NCI-H128 (cell line): ENCODE data around the gene TAGLN2.
"Not testable (repeated sequence)": the region's sequence is repeated elsewhere in the genome, so short reads cannot be mapped to it uniquely, and the experiment has no call there.

ENCODE experiments used
- DNase-seq: peaks from one replicate; lab custom pipeline; 2025; ENCODE audit not compliant: unreplicated experiment; lab: John Stamatoyannopoulos, UW

The TAGLN2 gene

DNA sequence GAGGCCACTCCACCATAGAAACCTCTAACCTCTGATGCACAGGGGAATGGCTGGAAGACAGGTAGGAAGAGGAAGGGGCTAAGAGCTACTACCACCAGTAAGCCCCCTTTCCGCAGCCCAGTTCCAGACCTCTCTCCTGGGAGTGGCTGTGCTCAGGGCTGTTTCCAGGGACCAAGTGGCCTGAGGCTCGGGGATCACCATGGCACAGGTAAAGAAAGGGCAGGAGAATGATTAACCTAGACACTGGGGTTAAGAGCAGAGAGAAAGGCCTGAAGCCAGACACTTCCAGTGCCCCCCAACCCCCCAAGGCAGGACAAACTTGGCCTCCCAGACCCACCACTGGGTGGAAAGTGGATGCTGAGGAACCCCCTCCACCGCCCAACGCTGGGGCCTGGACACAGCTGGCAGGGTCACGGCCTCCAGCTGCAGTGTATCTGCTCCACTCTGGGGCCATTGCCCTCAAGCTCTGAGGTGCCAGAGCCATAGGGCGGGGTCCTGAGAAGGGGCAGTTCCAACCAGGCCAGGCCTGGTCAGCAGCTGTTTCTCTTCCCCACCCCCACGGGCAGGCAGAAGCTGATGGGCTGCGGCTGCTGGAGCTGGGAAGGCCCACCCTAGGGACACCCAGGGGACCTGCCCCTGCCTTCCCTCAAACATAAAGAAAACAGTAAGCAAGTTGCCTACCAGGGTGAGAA lies 2.6 kb downstream of the TAGLN2 start:
- DNase-seq: no peak

- no peak for DNase-seq
Observed at GRCh38 chr1:159921700-159922504, 3.4 kb downstream of the TAGLN2 start.

DNA sequence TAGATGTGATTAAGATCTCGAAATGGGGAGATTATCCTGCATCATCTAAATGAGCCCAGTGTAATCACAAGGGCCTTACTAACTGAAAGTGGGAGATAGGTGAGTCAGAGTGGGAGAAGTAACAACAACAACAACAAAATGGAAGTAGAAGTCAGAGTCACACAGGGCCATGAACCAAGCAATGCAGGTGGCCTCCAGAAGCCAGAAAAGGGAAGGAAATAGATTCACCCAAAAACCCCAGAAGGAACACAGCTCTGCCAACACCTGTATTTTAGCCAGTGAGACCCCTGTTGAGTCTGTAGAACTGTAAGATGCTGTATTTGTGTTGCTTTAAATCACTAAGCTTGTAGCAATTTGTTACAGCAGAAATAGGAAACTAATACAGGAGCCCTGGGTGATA lies 4.1 kb downstream of the TAGLN2 start:
- DNase-seq: no peak

- DNase-seq: no peak
Observed at GRCh38 chr1:159920651-159921050, 4.7 kb downstream of the TAGLN2 start.

DNA sequence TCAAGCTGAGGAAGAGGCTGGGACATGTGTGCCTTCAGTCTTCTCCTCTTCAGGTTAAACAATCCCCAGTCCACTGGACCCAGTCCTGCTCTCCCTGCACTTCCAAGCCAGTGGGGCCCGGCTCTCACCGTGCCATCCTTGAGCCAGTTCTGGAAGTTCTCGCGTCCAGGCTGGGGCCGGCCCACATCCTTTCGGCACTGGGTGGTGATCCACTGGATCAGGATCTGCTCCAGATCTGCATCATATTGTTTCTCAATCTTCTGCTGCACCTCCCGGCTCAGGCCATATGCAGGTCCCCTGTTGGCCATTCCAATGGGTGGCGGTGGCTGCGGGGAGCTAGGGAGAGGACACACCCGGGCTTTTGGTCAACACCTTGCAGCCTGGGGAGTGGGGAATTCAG lies 5.1 kb downstream of the TAGLN2 start:
- DNase-seq: no peak

GRCh38 chr1:159919236-159919865 lies 6.0 kb downstream of the TAGLN2 start:
- DNase-seq: no peak

GRCh38 chr1:159918352-159919200 lies 6.7 kb downstream of the TAGLN2 start:
- DNase-seq: no peak

DNA sequence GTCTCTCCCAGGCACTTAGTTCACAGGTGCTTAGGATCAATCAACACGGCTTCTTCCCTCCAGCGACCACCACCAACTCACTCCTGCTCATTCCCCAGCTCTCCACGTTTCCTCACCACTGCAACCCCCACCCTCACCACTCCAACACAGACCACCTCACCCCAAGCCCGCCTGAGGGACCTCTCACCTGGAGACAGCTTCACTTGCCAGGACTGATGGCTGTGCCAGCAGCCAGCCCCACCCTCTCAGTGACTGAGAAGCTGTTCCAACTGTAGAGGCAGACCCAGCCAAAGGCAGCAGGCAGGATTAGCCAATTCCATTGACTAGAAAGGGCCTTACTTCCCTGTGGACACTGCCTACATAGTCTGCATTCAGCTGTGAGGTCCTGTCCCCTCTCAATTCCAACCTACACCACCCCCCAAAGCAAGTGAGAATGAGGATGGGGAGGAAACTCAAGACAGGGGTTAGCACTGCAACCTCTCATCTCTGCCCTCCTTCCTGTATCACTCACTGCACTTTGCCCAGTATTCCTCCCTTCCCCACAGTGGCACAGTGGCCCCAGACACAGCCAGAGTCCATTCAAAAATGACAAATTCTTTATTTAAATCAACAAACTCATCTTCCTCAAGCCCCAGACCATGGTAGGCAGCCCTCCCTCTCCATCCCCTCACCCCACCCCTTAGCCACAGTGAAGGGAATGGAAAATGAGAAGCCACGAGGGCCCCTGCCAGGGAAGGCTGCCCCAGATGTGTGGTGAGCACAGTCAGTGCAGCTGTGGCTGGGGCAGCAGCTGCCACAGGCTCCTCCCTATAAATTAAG lies 7.6 kb downstream of the TAGLN2 start:
- DNase-seq: no peak

DNA sequence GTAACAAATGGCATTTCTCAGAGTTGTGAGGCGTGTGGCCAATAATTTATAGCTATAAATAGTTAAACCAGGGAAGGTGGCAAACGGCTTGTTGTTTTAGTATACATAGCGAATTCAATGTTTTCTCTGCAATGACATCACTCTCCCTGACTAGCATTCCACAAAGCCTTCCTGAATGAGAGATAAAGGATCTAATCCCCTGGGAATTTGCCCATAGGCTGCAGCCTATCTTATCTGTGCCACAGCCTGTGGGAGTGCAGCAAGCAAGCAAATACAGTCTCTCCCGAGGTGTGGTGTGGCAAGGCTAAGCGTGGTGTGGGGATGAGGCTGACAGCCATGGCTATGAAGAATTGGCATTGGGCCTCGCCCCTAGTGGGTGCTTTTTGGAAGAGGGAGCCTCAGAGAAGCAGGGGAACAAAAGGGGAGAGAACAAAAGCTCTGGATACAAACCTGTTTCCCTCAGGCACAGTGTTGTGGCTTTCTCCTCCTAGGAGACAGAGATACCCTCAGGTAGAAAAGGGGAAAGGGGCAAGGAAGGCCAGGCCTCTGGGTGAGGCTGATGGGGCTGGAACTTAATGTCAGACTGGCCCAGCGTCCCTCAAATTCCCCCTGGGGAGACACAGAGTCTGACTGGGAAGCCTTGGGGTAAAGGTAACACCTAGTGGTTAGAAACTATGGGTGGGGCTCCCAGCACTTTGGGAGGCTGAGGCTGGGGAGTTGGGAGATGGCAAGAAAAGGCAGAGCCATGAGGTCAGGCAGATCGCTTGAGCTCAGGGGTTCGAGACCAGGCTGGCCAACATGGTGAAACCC lies 8.9 kb downstream of the TAGLN2 start:
- no peak for DNase-seq

DNA sequence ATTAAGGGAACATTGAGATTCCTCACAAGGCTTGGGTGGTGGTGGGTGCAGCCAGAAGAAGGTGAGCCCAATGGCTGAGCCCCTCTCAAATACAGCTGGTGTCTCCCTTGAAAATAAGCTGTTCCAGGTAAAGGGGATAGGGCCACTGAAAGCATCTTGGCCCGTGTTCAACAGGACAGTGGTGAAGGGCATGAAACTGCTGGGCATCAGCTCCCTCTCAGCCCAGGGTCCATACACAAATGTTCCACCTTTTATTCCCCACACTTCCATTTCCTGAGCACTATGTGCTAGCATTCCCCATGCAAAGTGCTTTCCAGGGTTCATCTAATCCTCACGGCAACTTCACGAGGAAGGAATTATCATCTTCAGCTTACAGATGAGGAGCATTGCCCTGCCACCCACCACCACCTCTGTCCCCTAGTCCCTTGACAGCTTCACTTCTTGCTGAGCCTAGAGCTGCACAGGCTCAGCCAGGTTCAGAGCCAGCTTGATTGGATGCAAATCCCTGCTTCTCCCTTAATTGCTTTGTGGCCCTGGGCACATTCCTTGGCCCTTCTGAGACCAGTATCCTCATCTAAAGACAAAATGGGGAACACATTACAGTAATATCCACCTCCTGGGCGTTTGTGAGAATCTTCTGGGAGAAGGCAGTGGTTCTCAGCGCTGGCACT lies 9.6 kb downstream of the TAGLN2 start:
- no peak for DNase-seq

- no peak for DNase-seq
Observed at GRCh38 chr1:159914252-159915018, 10.9 kb downstream of the TAGLN2 start.

- DNase-seq: no peak
Observed at GRCh38 chr1:159913451-159914192, 11.7 kb downstream of the TAGLN2 start.

GRCh38 chr1:159911326-159912070 lies 13.8 kb downstream of the TAGLN2 start:
- DNase-seq: no peak

DNA sequence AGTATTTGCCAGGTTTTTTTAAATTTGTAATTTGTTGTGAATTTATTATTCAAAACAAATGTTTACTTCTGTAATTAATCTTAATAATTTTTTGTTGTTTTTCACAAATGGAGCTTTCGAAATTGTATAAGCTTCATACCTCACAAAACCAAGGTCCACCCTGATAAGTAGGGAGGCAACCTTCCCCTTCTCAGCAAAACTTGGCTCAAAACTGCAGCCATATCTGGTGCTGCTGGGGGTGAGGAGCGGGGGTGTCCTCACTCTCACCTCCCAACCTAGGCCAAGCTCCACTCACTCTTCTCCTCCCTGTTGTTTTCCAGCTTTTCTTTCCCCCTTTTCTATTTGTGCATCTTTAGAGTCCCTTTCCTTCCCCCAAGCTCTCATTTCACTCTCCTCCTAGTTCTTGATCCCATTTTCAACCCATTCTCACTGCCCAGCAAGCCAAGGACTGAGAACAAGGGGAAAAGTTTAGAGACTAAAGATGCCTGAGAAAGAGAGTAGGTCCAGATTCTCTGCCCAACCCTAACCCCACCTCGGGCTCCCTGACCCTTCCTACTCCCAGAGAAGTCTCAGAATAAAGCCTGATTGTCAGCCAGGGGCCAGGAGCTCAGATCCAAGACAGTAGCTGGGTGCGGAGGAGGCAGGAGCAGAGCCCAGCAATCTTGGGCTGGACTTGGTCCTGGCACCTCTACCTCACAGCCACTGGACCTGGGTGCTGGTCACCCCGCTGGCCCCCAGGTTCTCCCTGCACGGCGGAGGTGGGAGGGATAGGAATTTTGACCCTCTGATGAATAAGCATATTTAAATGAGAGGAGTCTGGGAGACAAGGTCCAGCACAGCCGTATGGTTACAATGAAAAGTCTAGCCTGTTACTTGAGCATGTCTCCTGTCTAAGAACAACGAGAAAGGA lies 17.0 kb downstream of the TAGLN2 start:
- DNase-seq: no peak

DNA sequence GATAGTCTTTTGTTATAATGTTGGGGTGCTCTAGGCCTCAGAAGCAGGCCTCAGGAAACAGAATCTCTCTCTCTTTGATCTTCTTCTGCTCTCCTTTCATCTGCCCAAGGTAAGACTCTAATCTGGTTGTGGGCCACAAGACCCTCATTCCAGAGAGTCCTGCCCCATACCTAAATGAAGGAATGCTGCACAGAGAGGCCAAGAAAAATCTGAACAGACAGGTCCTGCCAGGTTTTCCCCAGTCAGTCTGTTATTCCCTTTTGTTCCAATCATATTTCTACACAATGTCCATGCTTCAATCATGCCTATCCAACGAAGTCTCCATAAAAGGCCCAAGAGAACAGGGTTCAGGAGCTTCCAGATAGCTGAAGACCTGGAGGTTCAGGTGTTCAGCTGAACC lies 18.3 kb downstream of the TAGLN2 start:
- no peak for DNase-seq

DNA sequence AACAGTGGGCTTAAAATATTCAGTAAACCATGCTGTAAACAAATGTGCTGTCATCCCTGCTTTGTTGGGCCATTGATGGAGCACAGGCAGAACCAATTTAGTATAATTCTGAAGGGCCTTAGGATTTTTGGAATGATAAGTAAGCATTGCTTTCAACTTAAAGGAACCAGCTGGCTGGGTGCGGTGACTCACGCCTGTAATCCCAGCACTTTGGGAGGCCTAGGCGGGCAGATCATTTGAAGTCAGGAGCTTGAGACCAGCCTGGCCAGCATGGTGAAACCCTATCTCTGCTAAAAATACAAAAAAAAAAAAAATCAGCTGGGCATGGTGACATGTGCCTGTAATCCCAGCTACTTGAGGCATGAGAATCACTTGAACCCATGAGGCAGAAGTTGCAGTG lies 21.3 kb downstream of the TAGLN2 start:
- DNase-seq: not testable (repeated sequence)
